ENCODE measurements around the gene C17orf75. TPM values are rescaled to one million over a fixed set of nuclear protein-coding genes. Genes with fewer than 3 reads are reported as not detected.

C17orf75 gene
- total RNA-seq, 4 donors from 2014 or later: 3.6 to 14.7 (median 9.1) TPM

GRCh38 chr17:32297424-32297823 lies 44.5 kb downstream of the C17orf75 start:
- Histone ChIP-seq H3K36me3 (no peaks in the 10 kb centered on the region), H3K4me3 (no peak overlapping the region), H3K27me3 (no peaks in the 10 kb centered on the region), H3K4me1 (peaks cover 0 to 14% (median 0%) of the 10 kb centered on the region in 3 donors), H3K9me3 (no peaks in the 10 kb centered on the region), H3K27ac (no peak overlapping the region)
- DNase-seq: no peak
- intact Hi-C loops (cut with DNase I): no loop called here
- TF ChIP-seq CTCF (IDR thresholded peaks at IDR 0.05): no peak
- no peak for TF ChIP-seq POLR2A (IDR thresholded peaks at IDR 0.05)
- WGBS, 2 donors: 91 to 96% methylated on average over 1 to 2 of the region's 2 CpGs

- TF ChIP-seq POLR2A (IDR thresholded peaks at IDR 0.05): no peak
- TF ChIP-seq CTCF (IDR thresholded peaks at IDR 0.05): no peak
- Histone ChIP-seq H3K4me3 (no peak overlapping the region), H3K4me1 (no peaks in the 10 kb centered on the region), H3K36me3 (no peaks in the 10 kb centered on the region), H3K27ac (no peak overlapping the region), H3K27me3 (no peaks in the 10 kb centered on the region), H3K9me3 (no peaks in the 10 kb centered on the region)
- no peak for DNase-seq
- 72 to 75% methylated on average over 4 of the region's 4 CpGs for WGBS, 2 donors
- intact Hi-C loops (cut with DNase I): no loop called here
These were observed 49.9 kb downstream of the C17orf75 start for GRCh38 chr17:32292094-32292493.

GRCh38 chr17:32289471-32290070 lies 52.4 kb downstream of the C17orf75 start:
- 82 to 91% methylated on average over 9 of the region's 9 CpGs for WGBS, 2 donors
- Histone ChIP-seq H3K27me3 (peaks cover 0 to 5% (median 0%) of the 10 kb centered on the region in 4 donors), H3K9me3 (no peaks in the 10 kb centered on the region), H3K27ac (no peak overlapping the region), H3K4me3 (no peak overlapping the region), H3K36me3 (no peaks in the 10 kb centered on the region), H3K4me1 (no peaks in the 10 kb centered on the region)
- TF ChIP-seq POLR2A (IDR thresholded peaks at IDR 0.05) (no peak), CTCF (IDR thresholded peaks at IDR 0.05) (no peak)
- DNase-seq: no peak
- intact Hi-C loops (cut with DNase I): no loop called here

- H3K27ac ChIP-seq: no peak overlapping the region
- H3K9me3 ChIP-seq: no peaks in the 10 kb centered on the region
- no peak overlapping the region for H3K4me3 ChIP-seq
- TF ChIP-seq POLR2A (IDR thresholded peaks at IDR 0.05): no peak
- TF ChIP-seq CTCF (IDR thresholded peaks at IDR 0.05): no peak
- WGBS, 2 donors: 56 to 59% methylated on average over 8 to 10 of the region's 11 CpGs
- no peaks in the 10 kb centered on the region for H3K4me1 ChIP-seq
- DNase-seq: no peak
- intact Hi-C loops (cut with DNase I): no loop called here
- H3K27me3 ChIP-seq: peaks cover 0 to 13% (median 0%) of the 10 kb centered on the region in 4 donors
- H3K36me3 ChIP-seq: no peaks in the 10 kb centered on the region
These were observed 53.4 kb downstream of the C17orf75 start for GRCh38 chr17:32288615-32289014.

- Histone ChIP-seq H3K4me3 (no peak overlapping the region), H3K4me1 (no peaks in the 10 kb centered on the region), H3K27ac (no peak overlapping the region), H3K36me3 (no peaks in the 10 kb centered on the region), H3K9me3 (no peaks in the 10 kb centered on the region), H3K27me3 (peaks cover 0 to 13% (median 0%) of the 10 kb centered on the region in 4 donors)
- no peak for DNase-seq
- no peak for TF ChIP-seq CTCF (IDR thresholded peaks at IDR 0.05)
- no peak for TF ChIP-seq POLR2A (IDR thresholded peaks at IDR 0.05)
- WGBS, 2 donors: 82 to 86% methylated on average over 8 to 9 of the region's 10 CpGs
- intact Hi-C loops (cut with DNase I): no loop called here
These were observed 54.0 kb downstream of the C17orf75 start for GRCh38 chr17:32287804-32288511.
